Nephron (organoid): Measurements from ENCODE around the gene KRTCAP2.

Experiments
- H3K27ac Mint-ChIP-seq, 3 experiments: 2 replicates each; pipeline ENCODE4 v1.8.0; 2020; ENCODE audit warnings: mixed read lengths in 3 of 3, mild to moderate bottlenecking in 2 of 3, moderate library complexity in 1 of 3
- H3K27me3 Mint-ChIP-seq: 2 replicates; pipeline ENCODE4 v1.8.0; 2021; ENCODE audit warnings: low read depth, mild to moderate bottlenecking, moderate library complexity, mixed read lengths
- H3K36me3 Mint-ChIP-seq: 2 replicates; pipeline ENCODE4 v1.8.0; 2020; ENCODE audit warnings: low read depth, mixed read lengths
- H3K4me1 Mint-ChIP-seq: 2 replicates; pipeline ENCODE4 v1.8.0; 2020; ENCODE audit warnings: mixed read lengths
- H3K4me3 Mint-ChIP-seq, 3 experiments: 2 replicates each; pipeline ENCODE4 v1.8.0; 2020; ENCODE audit warnings: mild to moderate bottlenecking in 3 of 3, mixed read lengths in 3 of 3, moderate library complexity in 2 of 3
- H3K9me3 Mint-ChIP-seq: 2 replicates; pipeline ENCODE4 v1.8.0; 2020; ENCODE audit warnings: mixed read lengths
- TF ChIP-seq, protein P1 (sequence below), 3 experiments: fragments of 200-600 bp; sonication (generic); IDR thresholded peaks; one replicate each; pipeline ENCODE4 v1.5.0; 2021; ENCODE audit warnings: antibody characterized with exemption in 3 of 3; ENCODE audit not compliant: unreplicated experiment in 3 of 3

The KRTCAP2 gene

GRCh38 chr1:155127967-155128754, 44.9 kb downstream of the KRTCAP2 start:
- H3K36me3 Mint-ChIP-seq: peaks cover 18% of the 10 kb centered on the region
- H3K27ac Mint-ChIP-seq: peak overlapping the region; percentile 77 to 90 (median 88)
- TF ChIP-seq, protein P1, sequence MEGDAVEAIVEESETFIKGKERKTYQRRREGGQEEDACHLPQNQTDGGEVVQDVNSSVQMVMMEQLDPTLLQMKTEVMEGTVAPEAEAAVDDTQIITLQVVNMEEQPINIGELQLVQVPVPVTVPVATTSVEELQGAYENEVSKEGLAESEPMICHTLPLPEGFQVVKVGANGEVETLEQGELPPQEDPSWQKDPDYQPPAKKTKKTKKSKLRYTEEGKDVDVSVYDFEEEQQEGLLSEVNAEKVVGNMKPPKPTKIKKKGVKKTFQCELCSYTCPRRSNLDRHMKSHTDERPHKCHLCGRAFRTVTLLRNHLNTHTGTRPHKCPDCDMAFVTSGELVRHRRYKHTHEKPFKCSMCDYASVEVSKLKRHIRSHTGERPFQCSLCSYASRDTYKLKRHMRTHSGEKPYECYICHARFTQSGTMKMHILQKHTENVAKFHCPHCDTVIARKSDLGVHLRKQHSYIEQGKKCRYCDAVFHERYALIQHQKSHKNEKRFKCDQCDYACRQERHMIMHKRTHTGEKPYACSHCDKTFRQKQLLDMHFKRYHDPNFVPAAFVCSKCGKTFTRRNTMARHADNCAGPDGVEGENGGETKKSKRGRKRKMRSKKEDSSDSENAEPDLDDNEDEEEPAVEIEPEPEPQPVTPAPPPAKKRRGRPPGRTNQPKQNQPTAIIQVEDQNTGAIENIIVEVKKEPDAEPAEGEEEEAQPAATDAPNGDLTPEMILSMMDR (IDR thresholded peaks at IDR 0.05; ENCODE audit: unreplicated experiment in 3 of 3): no peak
- H3K27me3 Mint-ChIP-seq: peaks cover 55% of the 10 kb centered on the region
- H3K4me1 Mint-ChIP-seq: peaks cover 64% of the 10 kb centered on the region
- no peaks in the 10 kb centered on the region for H3K9me3 Mint-ChIP-seq
- H3K4me3 Mint-ChIP-seq: peak overlapping the region; percentile 84 to 87 (median 85)

DNA sequence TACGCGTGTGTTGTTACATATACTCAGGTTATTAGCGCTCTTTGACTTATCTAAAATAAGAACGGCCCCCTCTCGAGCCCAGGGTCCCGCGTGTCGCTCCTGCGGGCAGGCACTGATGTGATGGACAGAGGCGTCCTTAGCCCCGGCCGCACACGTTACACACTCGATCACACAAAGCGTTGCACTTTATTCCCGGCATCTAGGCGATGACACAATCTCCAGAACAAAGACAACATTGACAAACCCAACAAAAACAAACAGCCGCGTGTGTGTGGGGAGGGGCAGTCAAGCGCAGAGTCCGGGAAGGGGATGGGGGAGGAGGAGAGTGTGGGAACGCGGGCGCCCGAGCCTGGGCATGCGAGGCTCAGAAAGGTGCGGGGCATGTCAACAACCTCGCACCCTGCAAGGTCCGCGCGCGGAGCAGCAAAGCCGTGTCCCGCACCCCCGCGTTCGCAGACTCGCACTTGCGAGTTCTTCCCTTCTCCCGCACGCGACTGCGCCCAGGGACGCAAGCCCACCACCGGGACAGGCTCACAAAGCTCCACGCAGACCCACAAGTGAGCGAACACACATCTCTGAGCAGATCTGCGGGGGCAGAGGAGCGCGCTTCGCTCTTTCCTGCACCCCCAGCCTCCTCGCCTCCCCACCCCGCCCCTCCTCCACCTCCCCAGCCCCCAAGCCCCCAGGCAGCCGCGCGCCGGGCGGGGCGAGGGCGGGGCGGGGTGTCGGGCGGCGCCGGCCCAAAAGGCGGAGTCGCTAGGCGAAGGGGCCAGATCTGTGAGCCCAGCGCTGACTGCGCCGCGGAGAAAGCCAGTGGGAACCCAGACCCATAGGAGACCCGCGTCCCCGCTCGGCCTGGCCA, 45.8 kb downstream of the KRTCAP2 start, which contains the start of gene EFNA1:
TSS of gene EFNA1 (plus strand) at position 772 of the 862 bp plus-strand sequence. CDS start 102 bp downstream, outside the sequence.
- Mint-ChIP-seq H3K36me3 (peaks cover 16% of the 10 kb centered on the region), H3K27ac (peak within 1 kb of the TSS; percentile 77 to 90 (median 88)), H3K9me3 (no peaks in the 10 kb centered on the region), H3K4me1 (peaks cover 61% of the 10 kb centered on the region), H3K4me3 (peak within 1 kb of the TSS; percentile 84 to 93 (median 87)), H3K27me3 (peaks cover 60% of the 10 kb centered on the region)
- TF ChIP-seq, protein P1 (IDR thresholded peaks at IDR 0.05; ENCODE audit: unreplicated experiment in 3 of 3): no peak

GRCh38 chr1:155126556-155127104, 46.5 kb downstream of the KRTCAP2 start:
- Mint-ChIP-seq H3K27ac (peak overlapping the region; percentile 63 to 90 (median 73)), H3K36me3 (peaks cover 12% of the 10 kb centered on the region), H3K4me3 (peak overlapping the region; percentile 84 to 93 (median 86)), H3K4me1 (peaks cover 58% of the 10 kb centered on the region), H3K27me3 (peaks cover 62% of the 10 kb centered on the region), H3K9me3 (no peaks in the 10 kb centered on the region)
- TF ChIP-seq, protein P1 (IDR thresholded peaks at IDR 0.05; ENCODE audit: unreplicated experiment in 3 of 3): no peak

- Mint-ChIP-seq H3K36me3 (peaks cover 8% of the 10 kb centered on the region), H3K27ac (peak overlapping the region in 2 of 3 experiments; percentile 67 to 90), H3K9me3 (no peaks in the 10 kb centered on the region), H3K4me3 (peak overlapping the region; percentile 84 to 93 (median 86)), H3K27me3 (peaks cover 66% of the 10 kb centered on the region), H3K4me1 (peaks cover 52% of the 10 kb centered on the region)
- TF ChIP-seq, protein P1 (IDR thresholded peaks at IDR 0.05; ENCODE audit: unreplicated experiment in 3 of 3): no peak
Measured at GRCh38 chr1:155125946-155126555, 47.1 kb downstream of the KRTCAP2 start.

GRCh38 chr1:155125511-155125945, 47.6 kb downstream of the KRTCAP2 start:
- peak overlapping the region in 2 of 3 experiments; percentile 67 to 74 for H3K27ac Mint-ChIP-seq
- H3K9me3 Mint-ChIP-seq: no peaks in the 10 kb centered on the region
- peak overlapping the region; percentile 74 to 83 (median 80) for H3K4me3 Mint-ChIP-seq
- peaks cover 66% of the 10 kb centered on the region for H3K27me3 Mint-ChIP-seq
- peaks cover 2% of the 10 kb centered on the region for H3K36me3 Mint-ChIP-seq
- H3K4me1 Mint-ChIP-seq: peaks cover 47% of the 10 kb centered on the region
- TF ChIP-seq, protein P1 (IDR thresholded peaks at IDR 0.05; ENCODE audit: unreplicated experiment in 3 of 3): no peak
